HepG2 (cell line): ENCODE measurements around the gene CD8A. TPM values are rescaled to one million over a fixed set of nuclear protein-coding genes. Genes with fewer than 3 reads are reported as not detected.

Source experiments
- ADNP ChIP-seq: sonication (generic); formaldehyde crosslinking; IDR thresholded peaks from 2 replicates; pipeline ENCODE4 v1.4.0; 2020; ENCODE audit warnings: missing genetic modification reagents
- BCLAF1 ChIP-seq: fragments of 450-650 bp; IDR thresholded peaks from 2 replicates; pipeline ENCODE4 v1.6.1; 2017; ENCODE audit warnings: mild to moderate bottlenecking
- BORCS8-MEF2B ChIP-seq: sonication (generic); formaldehyde crosslinking; IDR thresholded peaks from 2 replicates; pipeline ENCODE4 v1.8.0; 2022; ENCODE audit warnings: mild to moderate bottlenecking, missing genetic modification reagents
- ELF3 ChIP-seq: IDR thresholded peaks from 2 replicates; pipeline ENCODE4 v1.6.1; 2016; ENCODE audit warnings: missing genetic modification reagents, missing compliant biosample characterization
- GABPA ChIP-seq, 2 experiments: IDR thresholded peaks; 2 replicates each; pipeline ENCODE4 v1.6.1; 2011 to 2016; ENCODE audit warnings: low read depth in 2 of 2, low read length in 1 of 2, missing biosample characterization in 1 of 2, missing genetic modification characterization in 1 of 2
- GATAD2A ChIP-seq: IDR thresholded peaks from 2 replicates; pipeline ENCODE4 v1.6.1; 2016
- IRF1 ChIP-seq: sonication (generic); formaldehyde crosslinking; IDR thresholded peaks from 2 replicates; pipeline ENCODE4 v1.4.0; 2020; ENCODE audit warnings: low read depth, mild to moderate bottlenecking, missing genetic modification reagents
- LCORL ChIP-seq, 2 experiments: fragments of 450-650 bp in 1 of 2; sonication (generic) in 1 of 2; formaldehyde crosslinking in 1 of 2; IDR thresholded peaks; 2 replicates each; pipeline versions ENCODE4 v1.5.0 to v1.6.1; 2017 to 2020; ENCODE audit warnings: antibody characterized with exemption in 1 of 2, missing genetic modification reagents in 1 of 2
- MTA3 ChIP-seq: sonication (generic); formaldehyde crosslinking; IDR thresholded peaks from 2 replicates; pipeline ENCODE4 v1.4.0; 2020; ENCODE audit warnings: missing genetic modification reagents
- NKX3-1 ChIP-seq: sonication (generic); formaldehyde crosslinking; IDR thresholded peaks from 2 replicates; pipeline ENCODE4 v1.5.0; 2020; ENCODE audit warnings: missing genetic modification reagents
- PHF8 ChIP-seq: sonication (generic); formaldehyde crosslinking; IDR thresholded peaks from 2 replicates; pipeline ENCODE4 v1.5.0; 2020; ENCODE audit warnings: missing genetic modification reagents
- PRMT3 ChIP-seq: sonication (generic); formaldehyde crosslinking; IDR thresholded peaks from 2 replicates; pipeline ENCODE4 v1.8.1; 2022; ENCODE audit warnings: low read depth, mild to moderate bottlenecking, moderate library complexity, missing genetic modification reagents, borderline replicate concordance
- SMC3 ChIP-seq: IDR thresholded peaks from 2 replicates; pipeline ENCODE4 v1.6.1; 2011; ENCODE audit warnings: low read length, improper control_type of control experiment
- SYNCRIP ChIP-seq: fragments of 200-400 bp; formaldehyde crosslinking; IDR thresholded peaks from 2 replicates; pipeline ENCODE4 v1.6.1; 2018; ENCODE audit warnings: mild to moderate bottlenecking, low read depth, low read length; ENCODE audit not compliant: insufficient read depth
- TBP ChIP-seq: sonication (generic); formaldehyde crosslinking; IDR thresholded peaks from 2 replicates; pipeline ENCODE4 v1.5.0; 2020; ENCODE audit warnings: missing genetic modification reagents
- TCF12 ChIP-seq, 2 experiments: fragments of 450-650 bp in 1 of 2; sonication (generic) in 1 of 2; formaldehyde crosslinking in 1 of 2; IDR thresholded peaks; 2 replicates each; pipeline versions ENCODE4 v1.6.1 to v1.8.0; 2017 to 2022; ENCODE audit warnings: antibody characterized with exemption in 1 of 2, mild to moderate bottlenecking in 1 of 2, missing genetic modification reagents in 1 of 2, moderate library complexity in 1 of 2
- YEATS2 ChIP-seq: sonication (generic); formaldehyde crosslinking; IDR thresholded peaks from 2 replicates; pipeline ENCODE4 v1.4.0; 2020; ENCODE audit warnings: missing genetic modification reagents, borderline replicate concordance
- ZNF501 ChIP-seq: sonication (generic); formaldehyde crosslinking; IDR thresholded peaks from 2 replicates; pipeline ENCODE4 v1.5.1; 2020; ENCODE audit warnings: mild to moderate bottlenecking, moderate library complexity, missing genetic modification reagents
- ZNF775 ChIP-seq: sonication (generic); formaldehyde crosslinking; IDR thresholded peaks from 2 replicates; pipeline ENCODE4 v1.4.0; 2020; ENCODE audit warnings: missing genetic modification reagents, mild to moderate bottlenecking, moderate library complexity, borderline replicate concordance
- ZNF788 ChIP-seq: sonication (generic); formaldehyde crosslinking; IDR thresholded peaks from 2 replicates; pipeline ENCODE4 v1.5.0; 2020; ENCODE audit warnings: mild to moderate bottlenecking, missing genetic modification reagents, borderline replicate concordance
- ZNF878 ChIP-seq: sonication (generic); formaldehyde crosslinking; IDR thresholded peaks from 2 replicates; pipeline ENCODE4 v1.8.1; 2023; ENCODE audit warnings: mild to moderate bottlenecking, missing genetic modification reagents, moderate library complexity
- ZXDC ChIP-seq: sonication (generic); formaldehyde crosslinking; IDR thresholded peaks from 2 replicates; pipeline ENCODE4 v1.5.0; 2020; ENCODE audit warnings: mild to moderate bottlenecking, missing genetic modification reagents
- polyA plus RNA-seq, 8 experiments: library from polyadenylated mRNA; depleted of rRNA in 3 of 8; stranded (reverse) in 7 of 8; unstranded in 1 of 8; fragments of >200 nt; fragmentation: Illumina TruSeq in 4 of 8; extraction: Trizol in 4 of 8; gene quantifications; 2 replicates each; pipeline versions ENCODE4 v1.2.1 to v1.2.3, GENCODE V29; 2011 to 2016; ENCODE audit warnings: low read depth in 4 of 8, missing spikeins in 1 of 8, mixed read lengths in 1 of 8; ENCODE audit not compliant: insufficient read depth in 1 of 8
- total RNA-seq, 5 experiments: library from RNA; depleted of rRNA; stranded (reverse); fragments of >200 nt; fragmentation: Illumina TruSeq; extraction: Trizol; gene quantifications; 2 replicates each; pipeline ENCODE4 v1.2.3, GENCODE V29; 2016; ENCODE audit warnings: low read depth in 1 of 5

The CD8A gene
- total and polyA plus RNA-seq, 2 of the 13 experiments (the other 11 are each of a cell fraction or from before 2014, with no cell fraction given) = 0.09 TPM; not detected in 1

GRCh38 chr2:86808315-86809161 is 17.8 kb upstream of the CD8A start (continued):
- TF ChIP-seq MTA3 (CRISPR knock-in tag) = no peak
- no peak for TF ChIP-seq ZNF775 (CRISPR knock-in tag)
- no peak for TF ChIP-seq LCORL (IDR thresholded peaks at IDR 0.05)
- peak; percentile 65; the same call in 1 of the 2 replicates for TF ChIP-seq LCORL (CRISPR knock-in tag; IDR thresholded peaks at IDR 0.05)
- TF ChIP-seq ELF3 = peak; percentile 55; the same call in 1 of the 2 replicates
- TF ChIP-seq ZNF878 (CRISPR knock-in tag) = no peak
- peak; percentile 90 for TF ChIP-seq SMC3
- TF ChIP-seq GABPA (IDR thresholded peaks at IDR 0.05; ENCODE audit: low read depth, low read length) = no peak
- 0 out of 2 replicates have a peak, but pooled peaks have one; percentile 7 for TF ChIP-seq GABPA (CRISPR knock-in tag; IDR thresholded peaks at IDR 0.05; ENCODE audit: low read depth)
- TF ChIP-seq TBP = no peak
- TF ChIP-seq ADNP = no peak
- TF ChIP-seq BCLAF1 = no peak
- TF ChIP-seq PRMT3 (CRISPR knock-in tag) = no peak
- TF ChIP-seq ZXDC (CRISPR knock-in tag) = 0 out of 2 replicates have a peak, but pooled peaks have one; percentile 49
- peak; percentile 82 for TF ChIP-seq ZNF501 (CRISPR knock-in tag)
- peak; percentile 25; the same call in 1 of the 2 replicates for TF ChIP-seq NKX3-1 (CRISPR knock-in tag)
- TF ChIP-seq YEATS2 (CRISPR knock-in tag) = peak; percentile 32; the same call in 1 of the 2 replicates
- TF ChIP-seq ZNF788 (CRISPR knock-in tag) = peak; percentile 25; the same call in 1 of the 2 replicates
- TF ChIP-seq IRF1 (CRISPR knock-in tag) = 0 out of 2 replicates have a peak, but pooled peaks have one; percentile 38
- peak; percentile 45; the same call in 1 of the 2 replicates for TF ChIP-seq PHF8 (CRISPR knock-in tag)
- 0 out of 2 replicates have a peak, but pooled peaks have one; percentile 15 for TF ChIP-seq BORCS8-MEF2B (CRISPR knock-in tag)
- TF ChIP-seq TCF12 (IDR thresholded peaks at IDR 0.05) = no peak
- TF ChIP-seq TCF12 (CRISPR knock-in tag; IDR thresholded peaks at IDR 0.05) = 0 out of 2 replicates have a peak, but pooled peaks have one; percentile 20
- 0 out of 2 replicates have a peak, but pooled peaks have one; percentile 53 for TF ChIP-seq GATAD2A (CRISPR knock-in tag)
- no peak for TF ChIP-seq SYNCRIP
